ENCODE data around the gene MTMR1. TPM values are rescaled to one million over a fixed set of nuclear protein-coding genes. Genes with fewer than 3 reads are reported as not detected.

MTMR1 gene
- total and polyA plus RNA-seq, 9 of the 15 experiments (the other 6 are each of a cell fraction or from before 2014, with no cell fraction given), result 0.96 to 35.4 (median 22.4) TPM

DNA sequence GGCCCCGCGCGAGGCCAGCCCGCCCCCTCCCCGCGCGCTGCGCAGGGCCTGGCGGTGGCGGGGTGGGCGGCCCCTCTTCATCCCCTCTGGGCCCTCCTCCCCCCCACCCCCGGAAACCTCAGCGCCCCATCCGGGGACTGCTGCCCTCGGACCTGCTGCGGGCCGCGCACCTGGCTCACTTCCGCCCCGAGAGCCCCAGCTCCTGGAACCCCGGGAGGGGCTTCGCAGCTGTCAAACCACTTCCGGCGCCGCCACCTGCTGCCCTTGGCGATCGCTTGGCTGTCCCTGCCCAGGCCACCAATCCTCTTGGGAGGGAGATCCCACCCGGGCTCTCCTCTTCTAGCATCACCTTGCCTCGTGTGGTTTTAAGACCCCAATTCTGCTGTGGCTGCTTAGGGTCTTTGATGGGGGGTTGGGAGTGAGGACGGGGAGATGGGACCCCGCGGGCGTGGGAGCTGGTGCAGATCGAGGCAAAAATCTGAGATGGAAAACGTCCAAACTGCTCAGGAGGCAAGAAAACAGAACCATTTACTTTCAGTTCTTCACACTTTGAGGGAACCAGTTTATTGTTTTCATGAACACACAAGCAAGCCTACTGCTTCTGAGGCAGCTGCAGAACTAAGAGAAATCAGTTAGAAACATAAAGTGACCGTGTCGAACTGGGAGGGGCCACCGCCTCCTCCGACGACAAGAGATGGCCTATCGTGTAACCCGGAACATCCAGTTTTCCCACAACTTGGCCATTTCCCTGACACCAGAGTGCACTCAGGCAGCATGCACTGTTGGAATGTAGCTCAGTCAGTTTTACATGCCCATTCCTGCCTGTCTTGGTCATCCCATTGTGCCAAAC is 754 bp downstream of the MTMR1 start (continued):
- TF ChIP-seq ZBTB34 (CRISPR knock-in tag; IDR thresholded peaks at IDR 0.05), result no peak
- TF ChIP-seq E2F6 (IDR thresholded peaks at IDR 0.05; ENCODE audit: borderline replicate concordance in 1 of 2, extremely low read depth in 1 of 2, insufficient read depth in 1 of 2, insufficient read length in 1 of 2, low read depth in 1 of 2, low read length in 1 of 2, poor library complexity in 1 of 2, severe bottlenecking in 1 of 2), result peak in 1 of 2 experiments; percentile 67
- no peak for TF ChIP-seq KHSRP (IDR thresholded peaks at IDR 0.05)
- TF ChIP-seq ZNF589 (CRISPR knock-in tag; IDR thresholded peaks at IDR 0.05; ENCODE audit: low read depth), result no peak
- TF ChIP-seq CSDE1 (IDR thresholded peaks at IDR 0.05), result no peak
- TF ChIP-seq GABPA (tag; conservative IDR thresholded peaks at IDR 0.05; ENCODE audit: low read depth), result peak; percentile 89
- no peak for TF ChIP-seq CREM (IDR thresholded peaks at IDR 0.05; ENCODE audit: low read depth)
- TF ChIP-seq ZNF197 (CRISPR knock-in tag; IDR thresholded peaks at IDR 0.05; ENCODE audit: low read depth), result no peak
- TF ChIP-seq ZNF134 (CRISPR knock-in tag; conservative IDR thresholded peaks at IDR 0.05), result no peak
- TF ChIP-seq ATF1 (CRISPR knock-in tag; IDR thresholded peaks at IDR 0.05), result no peak
- TF ChIP-seq ATF1 (tag; IDR thresholded peaks at IDR 0.05), result no peak
- TF ChIP-seq, protein P1, sequence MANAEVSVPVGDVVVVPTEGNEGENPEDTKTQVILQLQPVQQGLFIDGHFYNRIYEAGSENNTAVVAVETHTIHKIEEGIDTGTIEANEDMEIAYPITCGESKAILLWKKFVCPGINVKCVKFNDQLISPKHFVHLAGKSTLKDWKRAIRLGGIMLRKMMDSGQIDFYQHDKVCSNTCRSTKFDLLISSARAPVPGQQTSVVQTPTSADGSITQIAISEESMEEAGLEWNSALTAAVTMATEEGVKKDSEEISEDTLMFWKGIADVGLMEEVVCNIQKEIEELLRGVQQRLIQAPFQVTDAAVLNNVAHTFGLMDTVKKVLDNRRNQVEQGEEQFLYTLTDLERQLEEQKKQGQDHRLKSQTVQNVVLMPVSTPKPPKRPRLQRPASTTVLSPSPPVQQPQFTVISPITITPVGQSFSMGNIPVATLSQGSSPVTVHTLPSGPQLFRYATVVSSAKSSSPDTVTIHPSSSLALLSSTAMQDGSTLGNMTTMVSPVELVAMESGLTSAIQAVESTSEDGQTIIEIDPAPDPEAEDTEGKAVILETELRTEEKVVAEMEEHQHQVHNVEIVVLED (CRISPR knock-in tag; IDR thresholded peaks at IDR 0.05), result no peak
- TF ChIP-seq ILK (tag; IDR thresholded peaks at IDR 0.05; ENCODE audit: borderline replicate concordance, low read depth), result no peak
- no peak for TF ChIP-seq GTF2A2 (tag; IDR thresholded peaks at IDR 0.05)
- TF ChIP-seq PBX2 (CRISPR knock-in tag; IDR thresholded peaks at IDR 0.05; ENCODE audit: low read depth), result no peak
- TF ChIP-seq PBX2 (tag; conservative IDR thresholded peaks at IDR 0.05; ENCODE audit: low read depth), result no peak
- TF ChIP-seq HLTF (IDR thresholded peaks at IDR 0.05), result no peak
- TF ChIP-seq CHAMP1 (IDR thresholded peaks at IDR 0.05), result no peak
- TF ChIP-seq HCFC1 (IDR thresholded peaks at IDR 0.05; ENCODE audit: low read depth, low read length), result peak; percentile 43
